NCI-H82 treated with DMSO at 0.1 percent for 48 hours (cell line): Measurements from ENCODE around the gene PIGL.

Experiments
- DNase-seq: peaks from one replicate; lab custom pipeline; 2025; ENCODE audit not compliant: unreplicated experiment; lab: John Stamatoyannopoulos, UW

Gene PIGL

GRCh38 chr17:16352303-16352666, 135.3 kb downstream of the PIGL start:
- DNase-seq: peak; percentile 51

GRCh38 chr17:16352667-16353316, 135.8 kb downstream of the PIGL start:
- DNase-seq: peak; percentile 48

GRCh38 chr17:16353317-16354174, 136.5 kb downstream of the PIGL start, which contains the start of gene CENPV:
Gene CENPV (minus strand): TSS chr17:16353469. CDS start chr17:16353436, 33 bp downstream.
- DNase-seq: no peak

- no peak for DNase-seq
Observed at GRCh38 chr17:16354585-16354984, 137.6 kb downstream of the PIGL start.

- no peak for DNase-seq
Observed at GRCh38 chr17:16358394-16358793, 141.4 kb downstream of the PIGL start.

- no peak for DNase-seq
Observed at GRCh38 chr17:16361874-16362273, 144.9 kb downstream of the PIGL start.

- peak; percentile 74 for DNase-seq
Observed at GRCh38 chr17:16363749-16364536, 146.9 kb downstream of the PIGL start.

GRCh38 chr17:16364625-16365024, 147.6 kb downstream of the PIGL start:
- DNase-seq: no peak

GRCh38 chr17:16371742-16372141, 154.7 kb downstream of the PIGL start:
- DNase-seq: no peak

GRCh38 chr17:16374146-16374938, 157.3 kb downstream of the PIGL start:
- DNase-seq: no peak
